ENCODE measurements around the gene PCDHB15. TPM values are rescaled to one million over a fixed set of nuclear protein-coding genes. Genes with fewer than 3 reads are reported as not detected.
"Not testable (repeated sequence)": the region's sequence is repeated elsewhere in the genome, so short reads cannot be mapped to it uniquely, and the experiment has no call there.

Gene PCDHB15
- total and polyA plus RNA-seq, 9 donors, result 3.4 to 17.0 (median 8.5) TPM

- TF ChIP-seq POLR2A (IDR thresholded peaks at IDR 0.05), result no peak
- DNase-seq, result peak in 3 of 5 donors; percentile 19 to 44 (median 23)
- intact Hi-C loops (cut with DNase I), result no loop called here
- 14 to 22% (median 20%) methylated on average over 11 of the region's 11 CpGs for whole genome bisulfite sequencing, 3 donors
- Histone ChIP-seq H3K9me3 (peaks cover 0 to 33% of the 10 kb centered on the region in 2 donors), H3K4me3 (peak within 1 kb of the TSS; percentile 1), H3K4me1 (ENCODE audit: insufficient read depth) (no peaks in the 10 kb centered on the region), H3K36me3 (no peaks in the 10 kb centered on the region), H3K27ac (no peak within 1 kb of the TSS), H3K27me3 (no peaks in the 10 kb centered on the region)
Measured at GRCh38 chr5:141208478-141208877, 36.7 kb upstream of the PCDHB15 start, which contains the start of gene PCDHB12. Gene PCDHB12 (plus strand): TSS chr5:141208719. CDS start chr5:141208908, 189 bp downstream.

GRCh38 chr5:141210281-141210680 lies 34.9 kb upstream of the PCDHB15 start:
- intact Hi-C loops (cut with DNase I); H3K27ac ChIP-seq; H3K27me3 ChIP-seq; H3K4me1 ChIP-seq (ENCODE audit: insufficient read depth); DNase-seq; H3K4me3 ChIP-seq; H3K36me3 ChIP-seq: not testable (repeated sequence)
- WGBS, 3 donors, result 24 to 47% (median 24%) methylated on average over 21 to 39 of the region's 39 CpGs
- H3K9me3 ChIP-seq, result peaks cover 0 to 43% of the 10 kb centered on the region in 2 donors

GRCh38 chr5:141210849-141211248 lies 34.3 kb upstream of the PCDHB15 start:
- H3K36me3 ChIP-seq; DNase-seq; H3K4me1 ChIP-seq (ENCODE audit: insufficient read depth); H3K4me3 ChIP-seq; H3K27ac ChIP-seq; H3K27me3 ChIP-seq; intact Hi-C loops (cut with DNase I): not testable (repeated sequence)
- peaks cover 0 to 38% of the 10 kb centered on the region in 2 donors for H3K9me3 ChIP-seq
- 17 to 42% (median 19%) methylated on average over 10 to 21 of the region's 27 CpGs for WGBS, 3 donors

- DNase-seq, result peak in 2 of 5 donors; percentile 41 to 54
- H3K27me3 ChIP-seq; intact Hi-C loops (cut with DNase I); H3K4me1 ChIP-seq (ENCODE audit: insufficient read depth); H3K27ac ChIP-seq; H3K36me3 ChIP-seq; H3K4me3 ChIP-seq: not testable (repeated sequence)
- H3K9me3 ChIP-seq, result peaks cover 0 to 42% of the 10 kb centered on the region in 2 donors
- WGBS, 3 donors, result 9 to 12% (median 10%) methylated on average over 12 to 13 of the region's 18 CpGs
Measured at GRCh38 chr5:141213656-141214339, 31.4 kb upstream of the PCDHB15 start, which contains the start of gene PCDHB13. Gene PCDHB13 (plus strand): TSS chr5:141213919. CDS start chr5:141214124, 205 bp downstream.

- H3K27me3 ChIP-seq; H3K36me3 ChIP-seq; H3K4me1 ChIP-seq (ENCODE audit: insufficient read depth); H3K27ac ChIP-seq; intact Hi-C loops (cut with DNase I); H3K4me3 ChIP-seq; DNase-seq: not testable (repeated sequence)
- WGBS, 3 donors, result 46 to 67% (median 60%) methylated on average over 10 to 12 of the region's 12 CpGs
- H3K9me3 ChIP-seq, result peaks cover 0 to 34% of the 10 kb centered on the region in 2 donors
Measured at GRCh38 chr5:141214583-141214982, 30.6 kb upstream of the PCDHB15 start.

GRCh38 chr5:141215504-141215903 lies 29.7 kb upstream of the PCDHB15 start:
- H3K4me1 ChIP-seq (ENCODE audit: insufficient read depth); H3K27me3 ChIP-seq; H3K27ac ChIP-seq; H3K4me3 ChIP-seq; H3K36me3 ChIP-seq; intact Hi-C loops (cut with DNase I); DNase-seq: not testable (repeated sequence)
- peaks cover 0 to 28% of the 10 kb centered on the region in 2 donors for H3K9me3 ChIP-seq
- 25 to 35% (median 34%) methylated on average over 28 to 34 of the region's 40 CpGs for WGBS, 3 donors

- H3K9me3 ChIP-seq, result peaks cover 0 to 27% of the 10 kb centered on the region in 2 donors
- H3K27me3 ChIP-seq; H3K4me3 ChIP-seq; DNase-seq; H3K27ac ChIP-seq; H3K4me1 ChIP-seq (ENCODE audit: insufficient read depth); intact Hi-C loops (cut with DNase I); H3K36me3 ChIP-seq: not testable (repeated sequence)
- WGBS, 3 donors, result 18 to 34% (median 29%) methylated on average over 18 to 26 of the region's 26 CpGs
Measured at GRCh38 chr5:141216035-141216434, 29.2 kb upstream of the PCDHB15 start.

GRCh38 chr5:141223112-141223783 lies 21.9 kb upstream of the PCDHB15 start, which contains the start of gene PCDHB14:
Gene PCDHB14 (plus strand): TSS chr5:141223343. CDS start chr5:141223506, 163 bp downstream.
- no peaks in the 10 kb centered on the region for H3K36me3 ChIP-seq
- H3K4me3 ChIP-seq, result peak within 1 kb of the TSS; percentile 22
- no peak within 1 kb of the TSS for H3K27ac ChIP-seq
- intact Hi-C loops (cut with DNase I), result no loop called here
- TF ChIP-seq EP300 (IDR thresholded peaks at IDR 0.05) (no peak), POLR2A (IDR thresholded peaks at IDR 0.05) (no peak), CTCF (IDR thresholded peaks at IDR 0.05) (no peak)
- 16 to 28% (median 24%) methylated on average over 15 of the region's 15 CpGs for WGBS, 3 donors
- DNase-seq, result no peak
- H3K27me3 ChIP-seq, result peaks cover 2% of the 10 kb centered on the region
- no peaks in the 10 kb centered on the region for H3K4me1 ChIP-seq (ENCODE audit: insufficient read depth)
- H3K9me3 ChIP-seq, result peaks cover 0 to 19% of the 10 kb centered on the region in 2 donors

GRCh38 chr5:141224844-141225243 lies 20.4 kb upstream of the PCDHB15 start:
- H3K36me3 ChIP-seq; intact Hi-C loops (cut with DNase I); H3K4me1 ChIP-seq (ENCODE audit: insufficient read depth); H3K27ac ChIP-seq; H3K4me3 ChIP-seq; H3K27me3 ChIP-seq; DNase-seq: not testable (repeated sequence)
- WGBS, 3 donors, result 15 to 22% (median 16%) methylated on average over 11 to 32 of the region's 40 CpGs
- peaks cover 0 to 13% of the 10 kb centered on the region in 2 donors for H3K9me3 ChIP-seq

GRCh38 chr5:141225421-141225820 lies 19.8 kb upstream of the PCDHB15 start:
- H3K9me3 ChIP-seq, result peaks cover 0 to 11% of the 10 kb centered on the region in 2 donors
- intact Hi-C loops (cut with DNase I); H3K4me3 ChIP-seq; H3K36me3 ChIP-seq; H3K27ac ChIP-seq; H3K27me3 ChIP-seq; DNase-seq; H3K4me1 ChIP-seq (ENCODE audit: insufficient read depth): not testable (repeated sequence)
- WGBS, 3 donors, result 25 to 40% (median 38%) methylated on average over 22 to 30 of the region's 30 CpGs
